HG03378 (cell line): ENCODE results near the gene GJD4.

Experiments used
- ATAC-seq: cut with Tn5 transposase; IDR thresholded peaks from one replicate; pipeline ENCODE4 v1.9.1; 2021; ENCODE audit warnings: mild to moderate bottlenecking, moderate library complexity; ENCODE audit not compliant: unreplicated experiment

Gene GJD4

DNA sequence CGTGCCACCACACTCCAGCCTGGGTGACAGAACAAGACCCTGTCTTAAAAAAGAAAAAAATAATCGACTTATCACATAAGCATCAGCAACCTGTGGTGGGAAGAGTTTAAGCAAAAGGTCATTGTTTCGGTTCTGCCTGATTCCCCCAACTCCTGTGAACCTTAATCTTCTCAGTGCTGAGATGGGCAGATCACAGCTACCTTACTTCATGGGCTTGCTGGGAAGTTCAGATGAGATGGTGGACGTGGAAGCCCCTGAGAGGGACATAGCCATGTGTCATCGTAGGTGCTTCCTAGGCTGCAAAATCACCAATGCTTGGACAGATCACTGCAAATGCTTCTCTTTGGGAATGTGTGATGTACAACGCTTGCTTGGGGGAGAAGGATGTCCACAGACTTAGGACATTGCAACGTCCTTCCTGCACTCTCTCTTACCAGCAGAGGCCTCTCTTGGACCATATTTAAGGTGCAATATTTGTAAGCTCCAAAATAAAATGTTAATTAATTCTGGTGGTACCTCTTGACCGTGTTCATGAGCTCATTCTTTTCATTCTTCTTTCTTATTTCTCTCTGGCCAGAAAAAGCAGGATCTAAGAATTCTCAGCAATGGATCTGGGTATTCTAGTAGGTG is 8.6 kb downstream of the GJD4 start:
- no peak for ATAC-seq

DNA sequence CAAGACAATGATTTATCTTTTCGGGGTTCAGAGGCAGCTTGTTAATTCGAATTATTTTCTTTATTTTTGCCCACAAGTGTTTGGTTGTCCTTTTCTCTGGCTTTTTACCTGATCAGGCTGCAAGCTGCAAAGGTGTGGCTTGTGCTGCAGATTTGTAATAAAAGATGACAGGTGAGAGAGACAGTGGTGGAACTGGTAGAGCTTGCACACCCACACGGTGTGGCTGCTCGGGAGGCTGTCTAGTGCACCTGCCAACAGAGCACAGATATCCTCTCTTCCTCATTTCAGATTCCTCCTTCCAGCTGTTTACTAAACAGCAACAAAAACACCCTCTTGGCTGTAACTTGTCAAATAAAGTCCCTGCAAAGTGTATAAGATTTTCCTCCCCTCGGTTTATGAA is 9.2 kb downstream of the GJD4 start:
- ATAC-seq, result no peak

DNA sequence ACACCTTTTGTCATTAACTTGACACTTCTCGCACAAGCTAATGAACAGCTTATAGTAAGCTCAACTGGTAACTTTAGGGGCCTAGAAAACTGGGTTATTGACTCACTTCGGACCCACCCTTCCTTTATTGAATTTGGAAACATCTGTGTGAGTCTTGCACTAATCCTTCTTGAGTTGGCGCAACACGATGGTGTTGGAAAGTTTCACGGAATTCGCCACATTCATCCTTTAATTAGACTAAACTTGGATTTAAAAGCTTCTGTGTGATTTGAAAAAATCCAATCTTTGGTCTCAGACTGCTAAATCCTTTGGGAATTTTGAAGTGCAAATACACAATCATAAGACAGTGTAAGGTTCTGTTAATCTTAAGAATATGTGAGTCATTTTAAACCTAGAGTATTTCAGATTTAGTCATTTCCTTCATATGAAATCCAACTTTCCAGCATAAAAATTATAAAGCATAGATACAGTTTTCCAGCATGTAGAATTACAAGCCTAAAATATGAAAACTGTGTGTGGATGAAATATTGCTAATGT is 21.9 kb downstream of the GJD4 start:
- no peak for ATAC-seq

DNA sequence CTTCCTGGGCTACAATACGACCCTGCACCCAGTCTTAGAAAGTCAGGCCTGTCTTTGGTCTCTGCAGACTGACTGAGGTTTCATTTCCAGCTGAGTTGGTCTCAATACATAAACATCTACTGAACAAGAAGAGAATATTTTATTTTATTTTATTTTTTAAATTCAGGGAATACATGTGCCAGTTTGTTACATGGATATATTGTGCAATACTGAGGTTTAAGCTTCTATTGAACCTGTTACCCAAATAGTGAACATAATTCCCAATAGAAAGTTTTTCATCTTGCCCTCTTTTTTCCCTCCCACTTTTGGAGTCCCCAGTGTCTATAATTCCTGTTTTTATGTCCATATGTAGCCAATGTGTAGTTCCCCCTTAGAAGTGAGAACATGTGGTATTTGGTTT is 26.3 kb downstream of the GJD4 start:
- no peak for ATAC-seq

DNA sequence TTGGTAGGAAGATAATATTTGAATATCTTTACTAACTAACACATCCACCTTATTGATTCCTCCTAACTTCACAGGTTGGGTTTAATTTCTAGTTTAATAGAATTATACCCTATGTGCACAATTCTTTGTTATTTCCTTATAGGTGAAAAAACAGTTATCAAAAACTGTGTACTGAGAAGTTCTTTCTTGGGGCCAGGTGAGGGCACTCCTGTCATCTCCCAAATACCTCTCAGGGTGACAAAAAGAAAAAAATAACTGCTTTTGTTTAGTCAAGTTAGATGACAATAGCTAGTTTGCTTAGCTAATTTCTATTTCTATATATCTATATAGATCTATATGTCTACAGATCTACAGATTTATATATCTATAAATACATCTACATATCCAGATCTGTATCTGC is 26.9 kb downstream of the GJD4 start:
- no peak for ATAC-seq

DNA sequence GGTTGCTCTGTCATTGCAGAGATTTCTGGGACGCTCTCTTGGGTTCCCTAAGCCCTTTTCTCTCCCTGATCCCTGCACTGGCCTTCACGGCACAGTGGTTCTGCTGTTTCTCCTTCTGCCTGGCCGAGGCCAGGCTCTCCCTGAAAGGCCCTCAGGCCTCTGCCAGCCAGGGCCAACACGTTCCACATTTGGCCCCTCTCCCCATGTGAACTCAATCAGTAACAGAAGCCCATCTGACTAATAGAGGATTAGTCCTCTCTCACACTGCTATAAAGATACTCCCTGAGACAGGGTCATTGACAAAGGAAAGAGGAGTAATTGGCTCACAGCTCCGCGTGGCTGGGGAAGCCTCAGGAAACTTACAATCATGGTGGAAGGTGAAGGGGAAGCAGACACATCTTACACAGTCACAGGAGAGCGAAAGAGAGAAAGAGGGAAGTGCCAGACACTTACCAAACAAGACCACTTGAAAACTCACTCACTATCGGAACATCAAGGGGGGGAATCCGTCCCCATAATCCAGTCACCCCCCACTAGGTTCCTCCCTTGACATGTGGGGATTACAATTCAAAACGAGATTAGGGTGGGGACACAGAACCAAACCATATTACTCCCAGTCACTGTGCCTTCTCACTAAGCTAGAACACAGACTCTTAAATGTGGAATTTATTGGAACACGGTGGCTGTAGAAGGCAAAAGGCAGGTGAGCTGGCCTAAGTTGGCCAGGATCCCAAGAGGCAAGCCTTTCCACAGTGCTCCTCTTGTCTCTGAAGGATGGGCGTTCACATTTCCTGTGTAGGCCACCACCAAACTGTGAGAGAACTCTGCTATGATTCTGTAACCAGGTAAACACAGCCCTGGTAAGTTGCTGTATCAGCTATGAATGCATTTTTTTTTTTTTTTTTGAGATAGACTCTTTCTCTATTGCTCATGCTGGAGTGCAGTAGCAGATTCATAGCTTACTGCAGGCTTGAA is 28.2 kb downstream of the GJD4 start:
- no peak for ATAC-seq

DNA sequence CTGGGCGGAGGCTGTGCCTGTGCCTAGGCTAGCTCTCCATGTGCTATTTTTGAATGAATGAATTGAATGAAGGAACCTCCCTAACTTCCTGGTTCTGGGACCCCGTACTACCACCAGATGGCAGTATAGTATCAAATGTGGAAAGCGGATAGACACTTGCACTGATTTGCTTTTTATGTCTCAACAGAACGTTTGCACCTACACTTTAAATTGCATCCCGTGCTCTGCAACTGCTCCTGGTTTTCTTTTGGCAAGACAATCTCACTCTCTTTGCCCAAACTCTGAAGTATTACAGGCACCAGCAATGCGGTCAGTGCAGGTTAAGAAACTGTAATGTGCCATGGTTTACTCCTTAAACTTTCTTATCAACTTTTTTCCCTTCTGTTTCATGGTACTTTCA is 30.4 kb downstream of the GJD4 start:
- ATAC-seq, result peak; percentile 88

DNA sequence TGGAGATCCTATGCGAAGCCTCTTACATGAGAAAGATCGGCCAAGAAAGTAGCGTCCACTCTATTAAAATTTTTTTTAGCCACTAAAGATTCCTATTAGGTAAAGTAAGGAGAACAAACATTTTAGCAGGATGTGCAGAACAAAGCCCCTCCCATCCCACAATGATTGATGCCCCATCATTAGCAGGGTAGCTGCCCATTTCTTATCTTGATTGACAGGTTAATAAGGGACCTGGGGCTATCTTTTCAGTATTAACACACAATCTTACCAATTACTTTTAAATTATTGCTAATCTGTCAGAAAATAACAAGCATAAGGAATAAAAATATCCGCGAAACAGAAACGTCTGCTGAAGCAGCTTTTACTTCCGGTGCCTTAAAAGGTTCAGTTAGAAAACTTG is 31.8 kb downstream of the GJD4 start:
- no peak for ATAC-seq

DNA sequence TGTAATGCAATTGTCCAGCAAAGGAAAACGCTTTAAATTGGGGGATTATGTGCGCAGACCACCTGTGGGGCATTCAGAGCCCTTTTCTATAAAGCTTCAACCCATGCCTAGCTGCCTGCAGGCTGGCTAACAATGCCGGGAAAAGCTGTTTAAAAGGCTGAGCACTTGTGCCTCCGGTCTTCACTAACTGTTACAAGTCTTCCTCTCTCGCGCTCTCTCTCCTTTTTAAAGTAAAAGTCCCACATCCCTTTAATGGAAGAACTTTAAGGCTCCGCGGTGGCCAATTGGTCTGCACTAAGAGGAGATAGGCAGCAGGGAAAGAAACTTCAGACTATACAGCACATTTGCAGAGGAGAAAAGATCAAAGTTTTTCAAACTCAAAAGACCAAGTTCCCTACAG is 32.3 kb downstream of the GJD4 start:
- ATAC-seq, result no peak

DNA sequence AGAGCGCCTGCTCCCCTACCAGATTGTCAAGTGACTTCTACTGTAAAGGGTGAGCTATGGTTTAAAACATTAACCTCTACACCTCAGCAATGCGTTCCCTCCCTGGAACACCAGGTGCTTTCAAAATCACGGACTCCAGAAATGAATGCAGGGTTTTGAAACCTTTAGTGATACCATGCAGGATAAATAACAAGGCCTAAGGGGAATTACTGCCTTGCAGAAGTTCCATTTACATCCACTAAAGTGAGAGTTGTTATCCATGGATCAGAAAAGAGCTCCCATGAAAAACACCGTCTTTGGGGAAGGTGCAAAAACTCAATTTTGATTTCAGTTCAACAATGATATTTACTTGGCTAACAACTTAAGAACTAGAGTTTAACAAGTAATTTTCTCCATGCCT is 33.0 kb downstream of the GJD4 start:
- no peak for ATAC-seq

DNA sequence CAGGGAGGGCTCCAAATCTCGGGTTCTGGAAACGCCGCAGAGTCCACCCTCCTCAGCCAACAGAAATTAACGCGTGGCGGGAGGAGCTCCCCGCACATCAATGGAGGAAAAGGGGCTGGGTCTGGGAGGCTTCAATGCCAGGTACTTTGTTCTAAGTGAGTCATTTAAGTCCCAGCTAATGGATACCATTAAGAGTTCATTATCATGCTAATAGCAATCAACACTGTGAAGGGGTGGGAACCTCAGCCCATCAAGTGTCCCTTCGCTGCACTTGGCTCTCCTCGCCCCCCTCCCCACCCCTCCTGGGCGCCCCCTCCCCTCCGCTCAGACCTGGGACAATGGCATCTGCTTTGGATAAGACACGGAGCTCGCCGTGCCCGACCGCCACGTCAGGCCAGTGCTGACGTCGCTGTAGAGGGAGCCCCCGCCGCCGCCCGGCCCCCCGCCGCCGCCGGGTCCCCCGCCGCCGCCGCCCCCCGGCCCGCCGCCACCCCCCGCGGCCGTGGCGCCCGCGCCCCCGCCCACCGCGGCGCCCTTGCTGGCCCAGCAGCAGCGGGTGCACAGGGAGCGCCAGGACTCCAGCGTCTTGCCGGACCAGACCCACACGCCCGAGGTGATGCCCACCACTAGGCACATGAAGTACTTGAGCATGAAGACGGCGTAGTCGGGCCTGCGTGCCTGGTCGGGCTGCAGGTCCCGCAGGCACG is 34.0 kb downstream of the GJD4 start:
- no peak for ATAC-seq

DNA sequence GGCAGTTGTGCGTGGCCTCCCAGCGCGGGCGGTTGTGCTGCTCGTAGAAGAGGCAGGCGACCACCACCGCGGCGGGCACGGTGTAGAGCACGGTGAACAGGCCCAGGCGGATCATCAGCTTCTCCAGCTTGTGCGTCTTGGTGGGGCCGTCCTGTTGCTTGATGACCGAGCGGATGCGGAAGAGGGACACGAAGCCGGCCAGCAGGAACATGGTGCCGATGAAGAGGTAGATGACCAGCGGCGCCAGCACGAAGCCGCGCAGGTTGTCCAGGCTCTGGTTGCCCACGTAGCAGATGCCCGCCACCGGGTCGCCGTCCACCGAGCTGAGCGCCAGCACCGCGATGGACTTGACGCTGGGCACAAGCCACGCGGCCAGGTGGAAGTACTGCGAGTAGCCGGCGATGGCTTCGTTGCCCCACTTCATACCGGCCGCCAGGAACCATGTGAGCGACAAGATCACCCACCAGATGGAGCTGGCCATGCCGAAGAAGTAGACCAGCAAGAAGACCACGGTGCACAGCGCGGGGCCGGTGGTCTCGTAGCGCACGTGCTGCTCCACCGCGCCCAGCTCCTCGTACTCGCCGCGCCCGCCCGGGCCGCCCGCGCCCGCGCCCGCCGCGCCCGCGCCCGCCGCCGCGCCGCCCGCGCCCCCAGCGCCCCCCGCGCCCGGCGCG is 34.7 kb downstream of the GJD4 start:
- ATAC-seq, result no peak

DNA sequence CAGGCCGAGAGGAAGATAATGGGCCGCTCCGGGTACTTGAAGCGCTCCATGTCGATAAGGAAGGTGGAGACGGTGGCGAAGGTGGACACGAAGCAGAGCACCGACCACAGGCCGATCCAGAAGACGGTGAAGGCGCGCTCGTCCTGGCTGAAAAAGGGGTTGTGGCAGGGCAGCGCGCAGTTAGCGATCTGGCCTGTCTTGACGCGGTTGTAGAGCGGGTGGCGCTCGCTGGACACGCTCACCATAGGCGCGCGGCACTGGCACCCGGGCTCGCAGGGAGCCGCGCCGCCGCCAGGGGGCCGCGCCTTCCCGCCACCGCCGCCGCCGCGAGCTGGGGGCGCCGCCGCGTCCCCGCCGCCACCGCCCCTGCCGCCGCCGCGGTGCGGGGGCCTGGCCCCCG is 35.3 kb downstream of the GJD4 start:
- ATAC-seq, result no peak

DNA sequence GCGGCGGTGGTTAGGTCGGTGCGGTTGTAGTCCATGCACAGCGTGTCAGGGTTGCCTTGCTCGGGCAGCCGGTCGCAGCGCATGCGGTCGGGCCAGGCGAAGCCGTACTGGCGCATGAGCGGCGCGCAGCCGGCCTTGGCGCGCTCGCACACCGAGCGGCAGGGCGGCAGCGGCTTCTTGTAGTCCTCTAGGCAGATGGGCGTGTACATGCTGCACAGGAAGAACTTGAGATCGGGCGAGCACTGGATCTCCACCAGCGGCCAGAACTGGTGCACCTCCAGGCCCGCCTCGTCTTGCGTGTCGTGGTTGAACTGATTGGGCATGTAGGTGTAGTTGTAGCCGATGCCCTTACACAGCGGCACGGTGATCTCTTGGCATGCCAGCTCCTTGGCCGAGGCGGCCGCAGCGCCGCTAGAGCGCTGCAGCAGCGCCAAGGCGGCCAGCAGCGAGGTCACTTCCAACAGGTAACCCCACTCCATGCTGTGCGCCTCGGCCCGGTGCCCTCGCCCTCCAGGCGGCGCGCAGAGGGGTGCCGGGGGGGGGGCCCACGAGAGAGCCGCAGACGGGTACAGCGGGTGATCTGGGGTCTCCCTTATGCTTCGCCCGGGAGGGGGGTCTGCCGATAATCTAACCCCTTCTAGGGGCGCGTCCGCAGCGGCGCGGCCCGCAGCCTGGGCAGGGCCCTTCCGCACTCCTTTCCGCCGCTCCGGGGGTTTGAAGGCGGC is 36.0 kb downstream of the GJD4 start:
- ATAC-seq, result peak; percentile 33

DNA sequence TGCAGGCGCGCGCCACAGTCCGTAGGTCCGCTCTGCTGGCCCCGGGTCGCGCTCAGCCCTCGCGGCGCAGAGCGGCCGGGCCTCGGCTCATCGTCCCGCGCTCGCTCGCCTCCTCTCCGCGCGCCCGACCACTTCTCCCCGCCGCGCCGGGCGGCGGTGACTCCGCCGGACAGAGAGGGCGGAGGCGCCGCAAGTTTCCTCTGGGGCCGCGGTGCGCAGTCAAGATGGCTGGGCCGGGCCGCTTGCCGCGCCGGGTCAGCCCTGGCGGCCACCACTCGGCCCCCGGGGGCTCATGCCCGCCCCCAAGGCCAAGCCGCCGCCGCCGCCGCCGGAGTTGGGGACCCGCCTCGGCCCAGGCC is 36.5 kb downstream of the GJD4 start:
- peak; percentile 14 for ATAC-seq

DNA sequence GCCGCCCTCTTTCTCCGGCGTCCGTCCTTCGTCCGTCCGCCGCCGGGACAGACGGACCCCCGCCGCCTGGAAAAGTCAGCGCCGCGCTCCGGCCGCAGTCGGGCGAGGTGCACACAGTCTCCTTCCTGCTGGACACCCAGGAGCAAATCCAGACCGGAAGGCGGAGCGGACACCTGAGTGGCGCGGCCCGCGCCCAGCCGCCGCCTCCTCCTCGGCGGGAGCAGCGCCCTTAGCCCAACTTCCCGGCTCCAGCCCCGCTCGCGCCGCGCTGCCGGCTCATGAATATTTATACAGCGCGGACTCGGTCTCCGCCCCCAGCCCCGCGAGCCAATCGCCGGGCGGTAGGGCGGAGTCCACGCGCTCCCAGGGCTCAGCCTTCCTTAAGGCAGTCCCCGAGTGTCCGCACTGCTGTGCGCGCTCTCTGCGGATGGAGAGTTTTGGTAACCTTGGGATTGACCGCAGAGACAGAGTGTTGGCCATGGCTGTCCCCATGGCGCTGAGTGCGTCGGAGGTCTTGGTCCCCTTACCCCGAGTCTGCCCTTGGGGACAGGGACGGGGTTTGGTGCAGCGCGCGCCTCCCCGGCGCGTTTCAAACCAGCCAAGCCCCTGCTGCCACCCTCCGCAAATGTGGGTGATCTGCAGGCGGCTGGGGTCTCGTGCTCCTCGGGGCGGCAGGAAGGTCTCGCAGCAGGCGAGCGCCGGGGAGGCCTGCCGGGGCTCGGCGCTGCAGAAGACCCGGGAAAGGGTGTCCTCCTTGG is 37.1 kb downstream of the GJD4 start, which contains the start of gene FZD8:
TSS of gene FZD8 (minus strand) at position 262 of the 758 bp plus-strand sequence. CDS start 867 bp downstream, outside the sequence.
- peak; percentile 84 for ATAC-seq

DNA sequence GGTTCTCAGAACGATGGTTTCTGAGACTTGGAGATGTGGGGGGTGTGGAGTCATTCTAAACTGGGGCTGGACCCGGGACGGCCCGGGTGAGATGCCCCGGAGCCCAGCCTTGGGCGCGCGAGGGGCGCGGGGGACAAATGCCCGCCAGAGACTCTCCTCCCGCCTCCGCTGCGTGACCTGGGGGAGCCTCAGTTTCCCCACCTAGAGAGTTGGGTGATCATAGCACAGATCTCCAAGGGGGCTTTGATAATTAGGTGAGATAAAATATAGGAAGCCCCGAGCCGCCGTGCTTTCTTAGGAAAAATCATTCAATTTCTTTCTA is 37.6 kb downstream of the GJD4 start:
- ATAC-seq, result no peak

DNA sequence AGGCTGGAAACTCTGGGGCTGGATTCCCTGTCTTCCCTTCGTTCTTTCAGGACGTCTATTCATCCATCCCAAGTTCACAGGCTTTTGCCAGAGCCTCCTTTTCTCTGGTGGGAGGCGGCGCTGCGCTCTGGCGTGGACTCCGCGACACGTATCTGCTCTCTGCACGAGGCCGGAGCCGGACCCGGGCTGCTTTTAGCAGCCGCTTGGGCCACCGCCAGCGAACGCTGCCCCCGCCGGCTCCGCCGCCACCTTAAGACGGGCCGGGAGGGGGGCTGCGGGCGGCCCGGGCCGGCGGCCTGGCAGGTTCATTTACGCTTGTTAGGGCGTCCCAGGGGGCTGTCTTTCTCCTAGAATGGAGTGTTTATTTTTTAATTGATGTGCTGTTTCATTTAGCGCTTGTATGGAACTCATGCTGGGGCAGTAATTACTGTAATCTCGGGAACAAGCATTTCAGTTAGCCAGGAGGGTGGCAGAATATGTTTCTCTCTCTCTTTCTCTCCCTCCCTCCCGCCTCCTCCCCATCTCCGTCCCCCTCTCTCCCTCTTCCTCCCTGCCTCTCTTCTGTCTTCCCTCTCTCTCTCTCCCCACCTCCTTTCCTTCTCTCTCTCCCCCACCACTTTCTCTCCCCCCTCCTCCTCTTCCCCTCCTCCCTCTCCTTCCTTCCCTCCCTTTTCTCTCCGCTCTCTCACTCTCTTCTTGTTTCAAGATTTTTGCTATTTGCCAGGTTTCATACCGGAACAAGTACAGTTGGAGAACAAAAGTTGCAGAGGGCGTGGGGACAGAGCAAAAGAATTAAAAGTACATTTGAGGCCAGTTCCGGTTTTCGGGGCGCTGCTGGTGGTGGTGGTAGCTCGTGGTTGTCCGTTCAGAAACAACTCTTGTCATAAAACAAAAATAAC is 38.3 kb downstream of the GJD4 start:
- no peak for ATAC-seq
